ENCODE data around the gene GALR2.

Gene GALR2

GRCh38 chr17:76081295-76082210 is 7.0 kb downstream of the GALR2 start:
- H3K4me3 ChIP-seq (replicated peaks in 1 of 2; ENCODE audit: low read depth in 2 of 2, low read length in 2 of 2) = no peak overlapping the region
- DNase-seq (ENCODE audit: low read depth in 2 of 2) = no peak
- no peak for TF ChIP-seq CTCF (IDR thresholded peaks at IDR 0.05; ENCODE audit: low read depth, low read length)

GRCh38 chr17:76082326-76083251 is 8.0 kb downstream of the GALR2 start:
- DNase-seq (ENCODE audit: low read depth in 2 of 2) = no peak
- no peak for TF ChIP-seq CTCF (IDR thresholded peaks at IDR 0.05; ENCODE audit: low read depth, low read length)

GRCh38 chr17:76083536-76084182 is 9.1 kb downstream of the GALR2 start:
- TF ChIP-seq CTCF (IDR thresholded peaks at IDR 0.05; ENCODE audit: low read depth, low read length) = no peak
- no peak for DNase-seq (ENCODE audit: low read depth in 2 of 2)
- no peak overlapping the region for H3K4me3 ChIP-seq (replicated peaks in 1 of 2; ENCODE audit: low read depth in 2 of 2, low read length in 2 of 2)

More at GRCh38 chr17:76082326-76083251, 8.0 kb downstream of the GALR2 start:
- no peak overlapping the region for H3K4me3 ChIP-seq (replicated peaks in 1 of 2; ENCODE audit: low read depth in 2 of 2, low read length in 2 of 2)

GRCh38 chr17:76085066-76085730 is 10.6 kb downstream of the GALR2 start:
- DNase-seq (ENCODE audit: low read depth in 2 of 2) = no peak
- TF ChIP-seq CTCF (IDR thresholded peaks at IDR 0.05; ENCODE audit: low read depth, low read length) = no peak
- no peak overlapping the region for H3K4me3 ChIP-seq (replicated peaks in 1 of 2; ENCODE audit: low read depth in 2 of 2, low read length in 2 of 2)

- TF ChIP-seq CTCF (IDR thresholded peaks at IDR 0.05; ENCODE audit: low read depth, low read length) = no peak
- no peak overlapping the region for H3K4me3 ChIP-seq (replicated peaks in 1 of 2; ENCODE audit: low read depth in 2 of 2, low read length in 2 of 2)
- DNase-seq (ENCODE audit: low read depth in 2 of 2) = no peak
These were observed 11.3 kb downstream of the GALR2 start for GRCh38 chr17:76085731-76086366.
